Glutamatergic neuron (in vitro differentiated cells): ENCODE data around the gene CDH23. TPM values are rescaled to one million over a fixed set of nuclear protein-coding genes. Genes with fewer than 3 reads are reported as not detected.

Experiments used
- DNase-seq: peaks from one replicate; pipeline ENCODE4 v3.0.0; 2022
- H3K27ac Mint-ChIP-seq: one replicate; pipeline ENCODE4 v1.8.0; 2020; ENCODE audit warnings: mild to moderate bottlenecking, mixed read lengths, inconsistent platforms; ENCODE audit not compliant: unreplicated experiment
- H3K27me3 Mint-ChIP-seq: one replicate; pipeline ENCODE4 v1.8.0; 2020; ENCODE audit warnings: mild to moderate bottlenecking, moderate library complexity, mixed read lengths, inconsistent platforms; ENCODE audit not compliant: unreplicated experiment
- H3K36me3 Mint-ChIP-seq: one replicate; pipeline ENCODE4 v1.8.0; 2020; ENCODE audit warnings: mild to moderate bottlenecking, mixed read lengths, inconsistent platforms; ENCODE audit not compliant: unreplicated experiment
- H3K4me1 Mint-ChIP-seq: one replicate; pipeline ENCODE4 v1.8.0; 2020; ENCODE audit warnings: mild to moderate bottlenecking, low read depth, mixed read lengths, inconsistent platforms; ENCODE audit not compliant: unreplicated experiment
- H3K4me3 Mint-ChIP-seq: one replicate; pipeline ENCODE4 v1.8.0; 2020; ENCODE audit warnings: mild to moderate bottlenecking, mixed read lengths, inconsistent platforms; ENCODE audit not compliant: unreplicated experiment
- H3K9me3 Mint-ChIP-seq: one replicate; pipeline ENCODE4 v1.8.0; 2020; ENCODE audit warnings: mild to moderate bottlenecking, moderate library complexity, mixed read lengths, inconsistent platforms; ENCODE audit not compliant: unreplicated experiment
- CTCF ChIP-seq: fragments of 200-600 bp; sonication (generic); IDR thresholded peaks from one replicate; pipeline ENCODE4 v1.5.0; 2021; ENCODE audit not compliant: partially characterized antibody, unreplicated experiment
- total RNA-seq: library from RNA; stranded (reverse); fragmentation: NEBNext Ultra II Directional; extraction: Animal tissue kit (Norgen Biotek cat#: 25700); gene quantifications from one replicate; pipeline ENCODE4 v1.2.1, GENCODE V29; 2021; ENCODE audit not compliant: unreplicated experiment

Gene CDH23
- total RNA-seq, 1 donor from 2014 or later, result 2.0 TPM

GRCh38 chr10:71627956-71628355, 231.2 kb downstream of the CDH23 start:
- peaks cover 4% of the 10 kb centered on the region for H3K27me3 Mint-ChIP-seq
- H3K27ac Mint-ChIP-seq, result no peak overlapping the region
- H3K36me3 Mint-ChIP-seq, result no peaks in the 10 kb centered on the region
- H3K4me3 Mint-ChIP-seq, result no peak overlapping the region
- TF ChIP-seq CTCF, result no peak
- peaks cover 1% of the 10 kb centered on the region for H3K9me3 Mint-ChIP-seq
- peaks cover 18% of the 10 kb centered on the region for H3K4me1 Mint-ChIP-seq
- no peak for DNase-seq

- Mint-ChIP-seq H3K36me3 (no peaks in the 10 kb centered on the region), H3K9me3 (peaks cover 1% of the 10 kb centered on the region), H3K4me3 (no peak overlapping the region), H3K27me3 (peaks cover 1% of the 10 kb centered on the region), H3K27ac (no peak overlapping the region), H3K4me1 (peaks cover 22% of the 10 kb centered on the region)
- no peak for DNase-seq
- no peak for TF ChIP-seq CTCF
Observed at GRCh38 chr10:71629131-71629530, 232.4 kb downstream of the CDH23 start.

GRCh38 chr10:71630168-71630567, 233.4 kb downstream of the CDH23 start:
- H3K4me1 Mint-ChIP-seq, result peaks cover 30% of the 10 kb centered on the region
- H3K27me3 Mint-ChIP-seq, result peaks cover 4% of the 10 kb centered on the region
- no peaks in the 10 kb centered on the region for H3K36me3 Mint-ChIP-seq
- H3K27ac Mint-ChIP-seq, result no peak overlapping the region
- DNase-seq, result no peak
- H3K9me3 Mint-ChIP-seq, result peaks cover 1% of the 10 kb centered on the region
- TF ChIP-seq CTCF, result no peak
- H3K4me3 Mint-ChIP-seq, result no peak overlapping the region

GRCh38 chr10:71631007-71631861, 234.5 kb downstream of the CDH23 start:
- Mint-ChIP-seq H3K9me3 (peaks cover 1% of the 10 kb centered on the region), H3K4me3 (no peak overlapping the region), H3K27ac (no peak overlapping the region), H3K36me3 (no peaks in the 10 kb centered on the region), H3K27me3 (peaks cover 9% of the 10 kb centered on the region), H3K4me1 (peaks cover 30% of the 10 kb centered on the region)
- no peak for DNase-seq
- no peak for TF ChIP-seq CTCF

GRCh38 chr10:71632200-71632820, 235.6 kb downstream of the CDH23 start:
- H3K4me1 Mint-ChIP-seq, result peaks cover 26% of the 10 kb centered on the region
- peaks cover 9% of the 10 kb centered on the region for H3K27me3 Mint-ChIP-seq
- no peak overlapping the region for H3K27ac Mint-ChIP-seq
- TF ChIP-seq CTCF, result no peak
- no peak for DNase-seq
- no peaks in the 10 kb centered on the region for H3K36me3 Mint-ChIP-seq
- H3K4me3 Mint-ChIP-seq, result no peak overlapping the region
- H3K9me3 Mint-ChIP-seq, result peaks cover 1% of the 10 kb centered on the region
